HUDEP-2 (cell line): ENCODE results near the gene TMEM217.
"Not testable (repeated sequence)": the region's sequence is repeated elsewhere in the genome, so short reads cannot be mapped to it uniquely, and the experiment has no call there.

Experiments
- DNase-seq, 76 experiments: peaks; one replicate each; lab custom pipeline; 2025; ENCODE audit not compliant: unreplicated experiment in 76 of 76; lab: John Stamatoyannopoulos, UW

Gene TMEM217

GRCh38 chr6:37187321-37188022 is 70.5 kb downstream of the TMEM217 start:
- peak in 23 of 76 experiments; percentile 20 to 71 (median 44) for DNase-seq

GRCh38 chr6:37185949-37186720 is 71.8 kb downstream of the TMEM217 start:
- DNase-seq = not testable (repeated sequence)

- peak in 75 of 76 experiments; percentile 78 to 99 (median 94) for DNase-seq
Observed at GRCh38 chr6:37182736-37183590, 75.0 kb downstream of the TMEM217 start.

GRCh38 chr6:37180610-37181009 is 77.3 kb downstream of the TMEM217 start:
- not testable (repeated sequence) for DNase-seq

GRCh38 chr6:37180075-37180474 is 77.9 kb downstream of the TMEM217 start:
- no peak for DNase-seq

- peak in 32 of 76 experiments; percentile 16 to 93 (median 68) for DNase-seq
Observed at GRCh38 chr6:37177935-37178517, 79.9 kb downstream of the TMEM217 start.

- DNase-seq = peak in 70 of 76 experiments; percentile 43 to 94 (median 76)
Observed at GRCh38 chr6:37177077-37177934, 80.6 kb downstream of the TMEM217 start.

GRCh38 chr6:37176268-37177076 is 81.5 kb downstream of the TMEM217 start:
- peak in 71 of 76 experiments; percentile 39 to 91 (median 73) for DNase-seq

- DNase-seq = peak in 51 of 76 experiments; percentile 37 to 87 (median 66)
Observed at GRCh38 chr6:37175332-37176267, 82.3 kb downstream of the TMEM217 start.

GRCh38 chr6:37174515-37175331 is 83.2 kb downstream of the TMEM217 start:
- peak in 35 of 76 experiments; percentile 23 to 82 (median 43) for DNase-seq

GRCh38 chr6:37174196-37174514 is 83.8 kb downstream of the TMEM217 start:
- DNase-seq = peak in 18 of 76 experiments; percentile 40 to 85 (median 66)

- peak in 67 of 76 experiments; percentile 28 to 85 (median 63) for DNase-seq
Observed at GRCh38 chr6:37173493-37174195, 84.3 kb downstream of the TMEM217 start.

GRCh38 chr6:37172912-37173492 is 84.9 kb downstream of the TMEM217 start:
- peak in 14 of 76 experiments; percentile 24 to 67 (median 52) for DNase-seq

GRCh38 chr6:37171970-37172812 is 85.8 kb downstream of the TMEM217 start:
- DNase-seq = peak in 73 of 76 experiments; percentile 70 to 98 (median 90)
